HEK293T (cell line): ENCODE results near the gene REV3L.

Experiments
- ARNT ChIP-seq: fragments of 450-650 bp; IDR thresholded peaks from 2 replicates; pipeline ENCODE4 v1.6.1; 2017; ENCODE audit warnings: mild to moderate bottlenecking
- BHLHE40 ChIP-seq: fragments of 450-650 bp; IDR thresholded peaks from 2 replicates; pipeline ENCODE4 v1.6.1; 2016; ENCODE audit warnings: mild to moderate bottlenecking, moderate library complexity, borderline replicate concordance
- CTBP1 ChIP-seq: fragments of 450-650 bp; IDR thresholded peaks from 2 replicates; pipeline ENCODE4 v1.6.1; 2016; ENCODE audit warnings: borderline replicate concordance
- ELF4 ChIP-seq: fragments of 450-650 bp; IDR thresholded peaks from 2 replicates; pipeline ENCODE4 v1.6.1; 2017; ENCODE audit warnings: antibody characterized with exemption
- FOXA1 ChIP-seq: fragments of 450-650 bp; IDR thresholded peaks from 2 replicates; pipeline ENCODE4 v1.6.1; 2016; ENCODE audit warnings: mild to moderate bottlenecking
- FOXM1 ChIP-seq: fragments of 450-650 bp; IDR thresholded peaks from 2 replicates; pipeline ENCODE4 v1.6.1; 2017; ENCODE audit warnings: mild to moderate bottlenecking, borderline replicate concordance
- HDGF ChIP-seq: fragments of 450-650 bp; IDR thresholded peaks from 2 replicates; pipeline ENCODE4 v1.6.1; 2017; ENCODE audit warnings: antibody characterized with exemption, borderline replicate concordance
- L3MBTL2 ChIP-seq: fragments of 450-650 bp; conservative IDR thresholded peaks from 2 replicates; pipeline ENCODE4 v1.6.1; 2016; ENCODE audit warnings: mild to moderate bottlenecking
- NFRKB ChIP-seq: fragments of 450-650 bp; IDR thresholded peaks from 2 replicates; pipeline ENCODE4 v1.6.1; 2016; ENCODE audit warnings: mild to moderate bottlenecking, moderate library complexity
- SP1 ChIP-seq: fragments of 450-650 bp; IDR thresholded peaks from 2 replicates; pipeline ENCODE4 v1.6.1; 2017
- SUZ12 ChIP-seq: fragments of 450-650 bp; IDR thresholded peaks from 2 replicates; pipeline ENCODE4 v1.6.1; 2016; ENCODE audit warnings: mild to moderate bottlenecking
- TF ChIP-seq, protein P1 (sequence below): fragments of 450-650 bp; IDR thresholded peaks from 2 replicates; pipeline ENCODE4 v1.6.1; 2016

DNA sequence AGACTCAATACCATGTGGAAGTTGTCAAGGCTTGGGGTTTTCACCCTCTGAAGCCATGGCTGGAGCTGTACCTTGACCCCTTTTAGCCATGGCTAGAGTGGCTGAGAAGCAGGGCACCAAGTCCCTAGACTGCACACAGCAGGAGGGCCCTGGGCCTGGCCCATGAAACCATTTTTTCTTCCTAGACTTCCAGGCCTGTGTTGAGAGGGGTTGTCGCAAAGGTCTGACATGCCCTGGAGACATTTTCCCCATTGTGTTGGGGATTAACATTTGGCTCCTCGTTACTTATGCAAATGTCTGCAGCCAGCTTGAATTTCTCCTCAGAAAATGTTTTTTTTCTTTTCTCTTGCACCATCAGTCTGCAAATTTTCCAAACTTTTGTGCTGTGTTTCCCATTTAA lies 199.3 kb downstream of the REV3L start:
- TF ChIP-seq BHLHE40: no peak
- no peak for TF ChIP-seq FOXA1
- TF ChIP-seq CTBP1: no peak
- TF ChIP-seq ELF4: no peak
- TF ChIP-seq ARNT: no peak
- no peak for TF ChIP-seq FOXM1
- TF ChIP-seq HDGF: no peak
- no peak for TF ChIP-seq SP1
- no peak for TF ChIP-seq SUZ12
- TF ChIP-seq L3MBTL2: no peak
- TF ChIP-seq, protein P1, sequence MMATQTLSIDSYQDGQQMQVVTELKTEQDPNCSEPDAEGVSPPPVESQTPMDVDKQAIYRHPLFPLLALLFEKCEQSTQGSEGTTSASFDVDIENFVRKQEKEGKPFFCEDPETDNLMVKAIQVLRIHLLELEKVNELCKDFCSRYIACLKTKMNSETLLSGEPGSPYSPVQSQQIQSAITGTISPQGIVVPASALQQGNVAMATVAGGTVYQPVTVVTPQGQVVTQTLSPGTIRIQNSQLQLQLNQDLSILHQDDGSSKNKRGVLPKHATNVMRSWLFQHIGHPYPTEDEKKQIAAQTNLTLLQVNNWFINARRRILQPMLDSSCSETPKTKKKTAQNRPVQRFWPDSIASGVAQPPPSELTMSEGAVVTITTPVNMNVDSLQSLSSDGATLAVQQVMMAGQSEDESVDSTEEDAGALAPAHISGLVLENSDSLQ: no peak
- TF ChIP-seq NFRKB: no peak
